ENCODE measurements around the gene HMCN2.

The HMCN2 gene

GRCh38 chr9:130304116-130304515, 38.6 kb downstream of the HMCN2 start:
- no peak for TF ChIP-seq CTCF (IDR thresholded peaks at IDR 0.05; ENCODE audit: insufficient read depth, low read depth, low read length, missing control alignments)
- no peak for DNase-seq (ENCODE audit: low read depth)

GRCh38 chr9:130304643-130305042, 39.1 kb downstream of the HMCN2 start:
- no peak for TF ChIP-seq CTCF (IDR thresholded peaks at IDR 0.05; ENCODE audit: insufficient read depth, low read depth, low read length, missing control alignments)
- H3K4me3 ChIP-seq (ENCODE audit: low read depth, low read length) = no peak overlapping the region
- DNase-seq (ENCODE audit: low read depth) = no peak

More at GRCh38 chr9:130304116-130304515, 38.6 kb downstream of the HMCN2 start:
- no peak overlapping the region for H3K4me3 ChIP-seq (ENCODE audit: low read depth, low read length)

GRCh38 chr9:130305381-130305780, 39.8 kb downstream of the HMCN2 start:
- no peak for DNase-seq (ENCODE audit: low read depth)
- TF ChIP-seq CTCF (IDR thresholded peaks at IDR 0.05; ENCODE audit: insufficient read depth, low read depth, low read length, missing control alignments) = no peak
- no peak overlapping the region for H3K4me3 ChIP-seq (ENCODE audit: low read depth, low read length)

GRCh38 chr9:130306823-130307666, 41.5 kb downstream of the HMCN2 start:
- H3K4me3 ChIP-seq (ENCODE audit: low read depth, low read length) = no peak overlapping the region

GRCh38 chr9:130307667-130307943, 42.0 kb downstream of the HMCN2 start:
- DNase-seq (ENCODE audit: low read depth) = no peak
- TF ChIP-seq CTCF (IDR thresholded peaks at IDR 0.05; ENCODE audit: insufficient read depth, low read depth, low read length, missing control alignments) = no peak
- H3K4me3 ChIP-seq (ENCODE audit: low read depth, low read length) = no peak overlapping the region

More at GRCh38 chr9:130306823-130307666, 41.5 kb downstream of the HMCN2 start:
- no peak for DNase-seq (ENCODE audit: low read depth)
- TF ChIP-seq CTCF (IDR thresholded peaks at IDR 0.05; ENCODE audit: insufficient read depth, low read depth, low read length, missing control alignments) = no peak

- no peak for DNase-seq (ENCODE audit: low read depth)
- H3K4me3 ChIP-seq (ENCODE audit: low read depth, low read length) = no peak overlapping the region
- no peak for TF ChIP-seq CTCF (IDR thresholded peaks at IDR 0.05; ENCODE audit: insufficient read depth, low read depth, low read length, missing control alignments)
Measured at GRCh38 chr9:130308081-130308571, 42.6 kb downstream of the HMCN2 start.

All from GM12865 (cell line).